Activated CD4-positive, alpha-beta T cell treated with anti-CD3 and anti-CD28 coated beads, Interleukin-2, amount 50 U/mL, for 48 hours (primary cell): ENCODE results near the gene ANKRD6.

Experiments
- DNase-seq, 2 experiments: peaks; one replicate each; pipeline ENCODE4 v3.0.0-alpha.2; 2020

ANKRD6 gene

GRCh38 chr6:89661559-89661958, 228.6 kb downstream of the ANKRD6 start:
- no peak for DNase-seq

- no peak for DNase-seq
These were observed 229.8 kb downstream of the ANKRD6 start for GRCh38 chr6:89662659-89663223.

- no peak for DNase-seq
These were observed 235.1 kb downstream of the ANKRD6 start for GRCh38 chr6:89667872-89668556.

- DNase-seq, result no peak
These were observed 236.1 kb downstream of the ANKRD6 start for GRCh38 chr6:89669002-89669401.

- no peak for DNase-seq
These were observed 238.1 kb downstream of the ANKRD6 start for GRCh38 chr6:89670935-89671565.

- DNase-seq, result no peak
These were observed 243.2 kb downstream of the ANKRD6 start for GRCh38 chr6:89675949-89676748.

GRCh38 chr6:89678531-89678930, 245.6 kb downstream of the ANKRD6 start:
- no peak for DNase-seq

GRCh38 chr6:89679215-89680120, 246.5 kb downstream of the ANKRD6 start:
- DNase-seq, result no peak

GRCh38 chr6:89680150-89680549, 247.2 kb downstream of the ANKRD6 start:
- DNase-seq, result no peak

- no peak for DNase-seq
These were observed 247.6 kb downstream of the ANKRD6 start for GRCh38 chr6:89680551-89680950.

GRCh38 chr6:89681983-89682564, 249.1 kb downstream of the ANKRD6 start:
- DNase-seq, result no peak

- no peak for DNase-seq
These were observed 250.0 kb downstream of the ANKRD6 start for GRCh38 chr6:89682991-89683390.
